PC-9 (cell line): ENCODE results near the gene FGF22. TPM values are rescaled to one million over a fixed set of nuclear protein-coding genes. Genes with fewer than 3 reads are reported as not detected.

ENCODE experiments used
- BruUV-seq: library from RNA; stranded (reverse); fragments of 400-500 nt; replicated peaks from 2 replicates; lab custom pipeline; 2021; lab: Mats Ljungman, UMichigan
- CTCF ChIA-PET: fragments of 300-600 bp; sonication (Branson Sonifier 250); formaldehyde crosslinking; loops from one replicate; lab custom pipeline; 2022; ENCODE audit warnings: antibody characterized with exemption; lab: Charles Lee
- POLR2A ChIA-PET: fragments of 300-600 bp; sonication (Branson Sonifier 250); formaldehyde crosslinking; loops from one replicate; lab custom pipeline; 2022; ENCODE audit warnings: antibody characterized with exemption; ENCODE audit not compliant: unreplicated experiment; lab: Charles Lee
- DNase-seq, 2 experiments: peaks; one replicate each; pipeline versions ENCODE4 v3.0.0 to v3.0.0-alpha.2; 2015 to 2022; ENCODE audit warnings: mixed read lengths in 1 of 2
- H2AFZ ChIP-seq: fragments of 200-600 bp; sonication (generic); 2 replicates; pipeline ENCODE4 v1.8.1; 2017; ENCODE audit warnings: antibody characterized with exemption
- H3F3A ChIP-seq: fragments of 200-600 bp; sonication (generic); 2 replicates; pipeline ENCODE4 v1.8.1; 2017; ENCODE audit warnings: antibody characterized with exemption, mild to moderate bottlenecking, low read depth; ENCODE audit not compliant: insufficient read depth
- H3K27ac ChIP-seq: fragments of 200-600 bp; sonication (generic); 2 replicates; pipeline ENCODE4 v1.6.1; 2016; ENCODE audit warnings: mixed run types
- H3K27me3 ChIP-seq: fragments of 200-600 bp; sonication (generic); 2 replicates; pipeline ENCODE4 v1.6.1; 2016; ENCODE audit warnings: low read depth, mixed run types; ENCODE audit not compliant: insufficient read depth
- H3K36me3 ChIP-seq: fragments of 200-600 bp; sonication (generic); 2 replicates; pipeline ENCODE4 v1.6.1; 2016; ENCODE audit warnings: low read depth, mixed run types
- H3K4me1 ChIP-seq: fragments of 200-600 bp; sonication (generic); replicated peaks from 2 replicates; pipeline ENCODE4 v1.6.1; 2016; ENCODE audit warnings: mixed run types; ENCODE audit not compliant: insufficient read depth
- H3K4me2 ChIP-seq: fragments of 200-600 bp; sonication (generic); 2 replicates; pipeline ENCODE4 v1.6.1; 2017; ENCODE audit warnings: mixed run types
- H3K4me3 ChIP-seq: fragments of 200-600 bp; sonication (generic); 2 replicates; pipeline ENCODE4 v1.6.1; 2016; ENCODE audit warnings: mixed run types
- H3K79me2 ChIP-seq: fragments of 200-600 bp; sonication (generic); 2 replicates; pipeline ENCODE4 v1.6.1; 2017; ENCODE audit warnings: low read depth, mixed run types
- H3K9me2 ChIP-seq: fragments of 200-600 bp; sonication (generic); 2 replicates; pipeline ENCODE4 v1.8.1; 2017; ENCODE audit warnings: mild to moderate bottlenecking; ENCODE audit not compliant: insufficient read depth
- H3K9me3 ChIP-seq: fragments of 200-600 bp; sonication (generic); 2 replicates; pipeline ENCODE4 v1.8.1; 2016; ENCODE audit warnings: low read depth; ENCODE audit not compliant: insufficient read depth
- H4K20me1 ChIP-seq: fragments of 200-600 bp; sonication (generic); 2 replicates; pipeline ENCODE4 v1.8.1; 2017; ENCODE audit not compliant: insufficient read depth
- EZH2 ChIP-seq: fragments of 200-600 bp; sonication (generic); IDR thresholded peaks from 2 replicates; pipeline ENCODE4 v1.8.0; 2017; ENCODE audit warnings: antibody characterized with exemption, low read depth
- intact Hi-C: fragments of 100-400 bp; cut with micrococcal nuclease; formaldehyde crosslinking; loops from one replicate; pipeline ENCODE4 v1.10.0; 2022; ENCODE audit not compliant: unreplicated experiment
- total RNA-seq: library from RNA; stranded (reverse); gene quantifications from 2 replicates; pipeline ENCODE4 v1.2.3, GENCODE V29; 2021
- TF ChIP-seq, protein P1 (sequence below): fragments of 200-600 bp; sonication (generic); conservative IDR thresholded peaks from 2 replicates; pipeline ENCODE4 v1.6.1; 2017; ENCODE audit warnings: mixed run types, antibody characterized with exemption, mild to moderate bottlenecking, moderate library complexity

The FGF22 gene
- total RNA-seq, 1 experiment from 2014 or later: not detected

DNA sequence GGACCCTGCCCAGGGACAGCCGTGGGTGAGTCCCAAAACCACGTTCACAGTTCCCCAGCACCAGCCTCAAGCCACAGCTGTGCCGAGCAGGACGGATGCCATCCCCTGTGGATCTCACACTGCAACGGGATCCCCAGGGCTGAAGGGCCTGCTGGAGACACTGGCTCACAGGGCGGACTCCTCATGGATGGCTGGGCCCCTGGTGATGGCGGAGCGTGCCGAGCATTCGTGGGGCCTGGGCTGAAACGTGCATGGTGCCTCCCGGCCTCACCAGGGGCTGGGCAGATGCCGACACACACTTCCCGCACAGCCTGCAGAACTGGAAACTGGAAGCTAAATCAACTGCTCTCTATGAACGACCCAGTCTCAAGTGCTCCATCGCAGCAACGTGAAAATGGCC lies 13.7 kb downstream of the FGF22 start:
- H3K4me1 ChIP-seq: no peaks in the 10 kb centered on the region
- peaks cover 62% of the 10 kb centered on the region for H3K79me2 ChIP-seq
- DNase-seq: no peak
- POLR2A ChIA-PET: no interaction called here
- 0 out of 2 replicates have a peak, but pooled peaks cover 8% of the 10 kb centered on the region for H3F3A ChIP-seq
- H3K36me3 ChIP-seq: no peaks in the 10 kb centered on the region
- no peaks in the 10 kb centered on the region for H3K9me3 ChIP-seq
- BruUV-seq: no TSS peak
- intact Hi-C loops: no loop called here
- no peaks in the 10 kb centered on the region for H3K27me3 ChIP-seq
- no peak overlapping the region for H3K4me3 ChIP-seq
- no peaks in the 10 kb centered on the region for H3K9me2 ChIP-seq
- no peak overlapping the region for H2AFZ ChIP-seq
- TF ChIP-seq, protein P1, sequence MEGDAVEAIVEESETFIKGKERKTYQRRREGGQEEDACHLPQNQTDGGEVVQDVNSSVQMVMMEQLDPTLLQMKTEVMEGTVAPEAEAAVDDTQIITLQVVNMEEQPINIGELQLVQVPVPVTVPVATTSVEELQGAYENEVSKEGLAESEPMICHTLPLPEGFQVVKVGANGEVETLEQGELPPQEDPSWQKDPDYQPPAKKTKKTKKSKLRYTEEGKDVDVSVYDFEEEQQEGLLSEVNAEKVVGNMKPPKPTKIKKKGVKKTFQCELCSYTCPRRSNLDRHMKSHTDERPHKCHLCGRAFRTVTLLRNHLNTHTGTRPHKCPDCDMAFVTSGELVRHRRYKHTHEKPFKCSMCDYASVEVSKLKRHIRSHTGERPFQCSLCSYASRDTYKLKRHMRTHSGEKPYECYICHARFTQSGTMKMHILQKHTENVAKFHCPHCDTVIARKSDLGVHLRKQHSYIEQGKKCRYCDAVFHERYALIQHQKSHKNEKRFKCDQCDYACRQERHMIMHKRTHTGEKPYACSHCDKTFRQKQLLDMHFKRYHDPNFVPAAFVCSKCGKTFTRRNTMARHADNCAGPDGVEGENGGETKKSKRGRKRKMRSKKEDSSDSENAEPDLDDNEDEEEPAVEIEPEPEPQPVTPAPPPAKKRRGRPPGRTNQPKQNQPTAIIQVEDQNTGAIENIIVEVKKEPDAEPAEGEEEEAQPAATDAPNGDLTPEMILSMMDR: no peak
- no peak for TF ChIP-seq EZH2
- H3K27ac ChIP-seq: no peak overlapping the region
- H4K20me1 ChIP-seq: peaks cover 76% of the 10 kb centered on the region
- CTCF ChIA-PET: no interaction called here
- H3K4me2 ChIP-seq: no peak overlapping the region

DNA sequence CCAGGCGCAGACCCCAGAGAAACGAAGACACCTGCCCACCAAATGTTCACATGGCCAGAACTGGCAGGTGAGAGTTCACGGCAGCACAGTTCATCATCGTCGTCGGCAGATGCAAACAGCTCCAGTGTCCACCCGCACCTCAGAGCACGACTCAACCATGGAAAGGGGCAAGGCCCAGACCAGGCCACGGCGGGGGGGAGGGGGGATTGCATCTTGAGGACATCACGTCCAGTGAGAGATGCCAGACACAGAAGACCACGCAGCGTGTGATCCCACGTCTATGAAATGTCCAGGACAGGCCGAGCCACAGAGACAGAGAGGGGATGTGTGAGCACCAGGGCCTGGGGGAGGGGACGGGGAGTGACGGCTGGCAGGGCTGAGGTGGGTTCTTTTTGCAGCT lies 16.0 kb downstream of the FGF22 start:
- 0 out of 2 replicates have a peak, but pooled peaks cover 8% of the 10 kb centered on the region for H3F3A ChIP-seq
- CTCF ChIA-PET: no interaction called here
- TF ChIP-seq EZH2: no peak
- TF ChIP-seq, protein P1: no peak
- H3K27ac ChIP-seq: no peak overlapping the region
- H3K4me3 ChIP-seq: no peak overlapping the region
- BruUV-seq: no TSS peak
- peaks cover 85% of the 10 kb centered on the region for H3K79me2 ChIP-seq
- 0 out of 2 replicates have a peak, but pooled peaks cover under 1% of the 10 kb centered on the region for H3K36me3 ChIP-seq
- intact Hi-C loops: no loop called here
- H4K20me1 ChIP-seq: peaks cover 94% of the 10 kb centered on the region
- POLR2A ChIA-PET: no interaction called here
- H3K27me3 ChIP-seq: no peaks in the 10 kb centered on the region
- no peak overlapping the region for H3K4me2 ChIP-seq
- no peak for DNase-seq
- H2AFZ ChIP-seq: no peak overlapping the region
- H3K9me2 ChIP-seq: no peaks in the 10 kb centered on the region
- no peaks in the 10 kb centered on the region for H3K9me3 ChIP-seq
- peaks cover 3% of the 10 kb centered on the region for H3K4me1 ChIP-seq

DNA sequence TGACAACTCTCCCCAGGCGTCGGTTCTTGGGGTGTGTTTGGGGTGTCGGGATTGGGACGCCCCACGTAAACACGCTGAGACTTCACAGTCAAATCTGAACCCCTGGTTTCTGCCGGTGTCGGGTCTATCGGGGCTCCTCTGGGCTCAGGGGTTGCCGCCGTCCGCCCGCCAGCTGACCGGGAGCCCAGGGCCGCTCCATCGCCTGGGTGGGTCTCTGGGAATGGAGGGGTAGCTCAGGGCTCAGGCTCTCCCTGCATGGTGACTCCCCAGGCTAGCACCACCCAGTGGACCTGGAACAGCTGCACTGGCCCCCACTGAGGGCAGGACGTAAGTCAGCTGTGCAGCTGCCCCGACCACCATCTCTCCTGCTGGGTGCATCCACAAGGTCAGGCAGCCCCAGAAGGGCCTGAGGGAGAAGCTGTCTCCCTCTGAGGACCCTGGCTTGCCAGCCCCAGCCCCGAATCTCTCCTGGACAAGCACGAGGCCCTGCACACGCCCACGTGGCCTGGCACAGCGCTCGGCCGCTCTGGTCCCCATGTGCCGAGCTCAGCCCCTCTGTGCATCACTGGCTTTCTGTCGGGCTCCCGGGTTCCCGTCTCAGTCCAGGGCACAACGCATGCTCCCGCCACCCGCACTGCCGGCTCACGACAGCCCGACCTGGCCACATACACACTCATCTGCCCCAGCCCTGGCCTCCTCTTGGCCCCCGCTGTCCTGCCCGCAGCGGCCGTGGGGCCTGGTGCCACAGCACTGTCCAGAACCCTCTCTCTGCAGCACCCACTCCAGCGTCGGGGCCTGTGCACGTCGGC lies 17.3 kb downstream of the FGF22 start:
- H2AFZ ChIP-seq: no peak overlapping the region
- H3K9me3 ChIP-seq: no peaks in the 10 kb centered on the region
- ChIA-PET POLR2A (no interaction called here), CTCF (no interaction called here)
- no peak overlapping the region for H3K27ac ChIP-seq
- H3K4me3 ChIP-seq: no peak overlapping the region
- no TSS peak for BruUV-seq
- peaks cover 9% of the 10 kb centered on the region for H3K4me1 ChIP-seq
- no peaks in the 10 kb centered on the region for H3K9me2 ChIP-seq
- DNase-seq: no peak
- H4K20me1 ChIP-seq: peaks cover 100% of the 10 kb centered on the region
- peaks cover 98% of the 10 kb centered on the region for H3K79me2 ChIP-seq
- 0 out of 2 replicates have a peak, but pooled peaks cover 4% of the 10 kb centered on the region for H3K36me3 ChIP-seq
- no peak for TF ChIP-seq EZH2
- TF ChIP-seq, protein P1: no peak
- no peaks in the 10 kb centered on the region for H3K27me3 ChIP-seq
- no peak overlapping the region for H3K4me2 ChIP-seq
- 0 out of 2 replicates have a peak, but pooled peaks cover 8% of the 10 kb centered on the region for H3F3A ChIP-seq
- intact Hi-C loops: no loop called here
